ENCODE results near the gene ZC3H10.
"Not testable (repeated sequence)": the region's sequence is repeated elsewhere in the genome, so short reads cannot be mapped to it uniquely, and the experiment has no call there.

The ZC3H10 gene

DNA sequence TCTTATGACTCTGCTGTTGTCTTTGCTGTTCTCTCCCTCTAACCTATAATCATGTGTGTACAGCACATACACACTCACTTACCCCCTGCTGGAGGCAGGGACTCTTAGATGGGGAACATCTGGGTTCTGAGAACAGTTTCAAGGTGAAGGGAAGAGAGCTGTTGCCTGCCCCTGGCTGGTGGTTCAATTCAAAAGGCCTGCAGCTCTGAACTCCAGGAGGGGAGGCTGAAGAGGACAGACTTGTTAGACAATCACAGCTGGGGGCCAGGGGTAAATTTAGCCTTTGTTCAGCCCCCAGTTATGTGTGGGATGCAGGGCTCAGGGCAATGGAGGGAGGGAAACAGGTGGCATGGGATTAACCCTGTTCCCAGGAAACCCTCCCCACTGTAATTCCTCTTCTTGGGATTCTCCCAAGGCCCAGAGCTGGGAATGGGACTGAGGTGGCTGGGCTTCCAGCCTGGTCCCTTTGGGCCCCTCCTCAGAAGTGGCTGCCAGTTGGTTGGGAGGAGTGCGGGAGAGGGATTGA, 36.2 kb downstream of the ZC3H10 start:
- H3K79me2 ChIP-seq (ENCODE audit: control insufficient read depth, low read length) = peaks cover 47% of the 10 kb centered on the region
- no peaks in the 10 kb centered on the region for H3K27me3 ChIP-seq (ENCODE audit: control insufficient read depth, low read length)
- peaks cover 8% of the 10 kb centered on the region for H4K20me1 ChIP-seq (ENCODE audit: control insufficient read depth, insufficient read depth, low read depth, low read length)
- no peaks in the 10 kb centered on the region for H3K9me2 ChIP-seq (replicated peaks; ENCODE audit: control insufficient read depth, low read length)
- H3K4me3 ChIP-seq (ENCODE audit: low read length) = no peak overlapping the region
- H3K9me3 ChIP-seq (ENCODE audit: control insufficient read depth, insufficient read depth, low read length) = no peaks in the 10 kb centered on the region
- TF ChIP-seq EZH2phosphoT487 (IDR thresholded peaks at IDR 0.05; ENCODE audit: borderline replicate concordance, low read length) = no peak
- TF ChIP-seq, protein P1, sequence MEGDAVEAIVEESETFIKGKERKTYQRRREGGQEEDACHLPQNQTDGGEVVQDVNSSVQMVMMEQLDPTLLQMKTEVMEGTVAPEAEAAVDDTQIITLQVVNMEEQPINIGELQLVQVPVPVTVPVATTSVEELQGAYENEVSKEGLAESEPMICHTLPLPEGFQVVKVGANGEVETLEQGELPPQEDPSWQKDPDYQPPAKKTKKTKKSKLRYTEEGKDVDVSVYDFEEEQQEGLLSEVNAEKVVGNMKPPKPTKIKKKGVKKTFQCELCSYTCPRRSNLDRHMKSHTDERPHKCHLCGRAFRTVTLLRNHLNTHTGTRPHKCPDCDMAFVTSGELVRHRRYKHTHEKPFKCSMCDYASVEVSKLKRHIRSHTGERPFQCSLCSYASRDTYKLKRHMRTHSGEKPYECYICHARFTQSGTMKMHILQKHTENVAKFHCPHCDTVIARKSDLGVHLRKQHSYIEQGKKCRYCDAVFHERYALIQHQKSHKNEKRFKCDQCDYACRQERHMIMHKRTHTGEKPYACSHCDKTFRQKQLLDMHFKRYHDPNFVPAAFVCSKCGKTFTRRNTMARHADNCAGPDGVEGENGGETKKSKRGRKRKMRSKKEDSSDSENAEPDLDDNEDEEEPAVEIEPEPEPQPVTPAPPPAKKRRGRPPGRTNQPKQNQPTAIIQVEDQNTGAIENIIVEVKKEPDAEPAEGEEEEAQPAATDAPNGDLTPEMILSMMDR (IDR thresholded peaks at IDR 0.05; ENCODE audit: low read depth, low read length, poor library complexity, severe bottlenecking) = no peak
- H3K4me1 ChIP-seq (ENCODE audit: control insufficient read depth, low read length) = peaks cover 37% of the 10 kb centered on the region
- no peak overlapping the region for H3K27ac ChIP-seq (ENCODE audit: low read depth, low read length)
- H3K36me3 ChIP-seq (ENCODE audit: control insufficient read depth, low read length) = peaks cover 37% of the 10 kb centered on the region
- H3K4me2 ChIP-seq (ENCODE audit: low read length) = peak overlapping the region; percentile 98; the same call in 1 of the 2 replicates
- H3F3A ChIP-seq (ENCODE audit: control insufficient read depth, insufficient read depth) = peaks cover 5% of the 10 kb centered on the region; the same call in 1 of the 2 replicates

DNA sequence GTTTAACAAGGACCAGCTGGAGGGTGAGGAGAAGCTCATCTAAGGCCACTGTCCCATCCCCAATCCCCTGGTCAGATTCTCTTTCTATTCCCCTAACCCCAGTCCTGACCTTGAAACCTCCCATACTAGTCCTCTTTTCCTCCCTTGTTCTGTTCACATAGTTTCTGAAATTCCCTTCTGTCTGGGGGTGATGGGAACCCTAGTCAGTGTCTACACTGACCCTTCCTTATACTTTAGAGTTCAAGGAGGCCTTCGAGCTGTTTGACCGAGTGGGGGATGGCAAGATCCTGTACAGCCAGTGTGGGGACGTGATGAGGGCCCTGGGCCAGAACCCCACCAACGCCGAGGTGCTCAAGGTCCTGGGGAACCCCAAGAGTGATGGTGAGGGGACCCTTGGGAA, 36.8 kb downstream of the ZC3H10 start:
- TF ChIP-seq, protein P1 (IDR thresholded peaks at IDR 0.05; ENCODE audit: low read depth, low read length, poor library complexity, severe bottlenecking) = no peak
- TF ChIP-seq EZH2phosphoT487 (IDR thresholded peaks at IDR 0.05; ENCODE audit: borderline replicate concordance, low read length) = no peak
- Histone ChIP-seq H4K20me1 (ENCODE audit: control insufficient read depth, insufficient read depth, low read depth, low read length) (peaks cover 13% of the 10 kb centered on the region), H3K9me2 (replicated peaks; ENCODE audit: control insufficient read depth, low read length) (no peaks in the 10 kb centered on the region), H3K9me3 (ENCODE audit: control insufficient read depth, insufficient read depth, low read length) (no peaks in the 10 kb centered on the region), H3K79me2 (ENCODE audit: control insufficient read depth, low read length) (peaks cover 52% of the 10 kb centered on the region), H3F3A (ENCODE audit: control insufficient read depth, insufficient read depth) (peaks cover 5% of the 10 kb centered on the region; the same call in 1 of the 2 replicates), H3K4me1 (ENCODE audit: control insufficient read depth, low read length) (peaks cover 42% of the 10 kb centered on the region), H3K27ac (ENCODE audit: low read depth, low read length) (no peak overlapping the region), H3K4me3 (ENCODE audit: low read length) (no peak overlapping the region), H3K4me2 (ENCODE audit: low read length) (no peak overlapping the region), H3K27me3 (ENCODE audit: control insufficient read depth, low read length) (no peaks in the 10 kb centered on the region), H3K36me3 (ENCODE audit: control insufficient read depth, low read length) (peaks cover 39% of the 10 kb centered on the region)

DNA sequence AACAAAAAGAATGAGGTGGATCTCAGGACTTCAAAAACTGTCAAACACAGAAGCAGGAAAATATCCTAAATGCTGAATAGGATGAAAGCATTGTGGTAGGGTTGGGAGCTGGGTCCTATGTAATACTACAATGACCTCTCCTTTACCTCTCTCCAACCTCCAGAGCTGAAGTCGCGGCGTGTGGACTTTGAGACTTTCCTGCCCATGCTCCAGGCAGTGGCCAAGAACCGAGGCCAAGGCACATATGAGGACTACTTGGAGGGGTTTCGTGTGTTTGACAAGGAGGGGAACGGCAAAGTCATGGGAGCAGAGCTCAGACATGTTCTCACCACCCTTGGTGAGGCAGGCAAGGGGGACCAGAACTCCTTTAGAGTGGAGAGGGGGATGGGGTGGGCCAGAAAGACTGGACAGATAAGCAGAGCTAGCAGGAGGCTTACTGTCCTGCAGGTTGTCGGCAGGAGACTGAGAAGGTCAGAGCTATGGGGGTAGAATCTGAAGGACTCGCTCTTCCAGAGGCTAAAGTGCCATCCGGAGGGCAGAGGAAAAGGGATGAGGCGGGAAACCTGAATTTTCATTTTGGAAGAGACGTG, 37.3 kb downstream of the ZC3H10 start:
- no peaks in the 10 kb centered on the region for H3K9me3 ChIP-seq (ENCODE audit: control insufficient read depth, insufficient read depth, low read length)
- no peak overlapping the region for H3K27ac ChIP-seq (ENCODE audit: low read depth, low read length)
- peaks cover 40% of the 10 kb centered on the region for H3K36me3 ChIP-seq (ENCODE audit: control insufficient read depth, low read length)
- H3K9me2 ChIP-seq (replicated peaks; ENCODE audit: control insufficient read depth, low read length) = no peaks in the 10 kb centered on the region
- no peak overlapping the region for H3K4me2 ChIP-seq (ENCODE audit: low read length)
- H3K4me1 ChIP-seq (ENCODE audit: control insufficient read depth, low read length) = peaks cover 47% of the 10 kb centered on the region
- peaks cover 15% of the 10 kb centered on the region for H4K20me1 ChIP-seq (ENCODE audit: control insufficient read depth, insufficient read depth, low read depth, low read length)
- H3K79me2 ChIP-seq (ENCODE audit: control insufficient read depth, low read length) = peaks cover 57% of the 10 kb centered on the region
- TF ChIP-seq, protein P1 (IDR thresholded peaks at IDR 0.05; ENCODE audit: low read depth, low read length, poor library complexity, severe bottlenecking) = no peak
- TF ChIP-seq EZH2phosphoT487 (IDR thresholded peaks at IDR 0.05; ENCODE audit: borderline replicate concordance, low read length) = no peak
- peaks cover 3% of the 10 kb centered on the region; the same call in 1 of the 2 replicates for H3F3A ChIP-seq (ENCODE audit: control insufficient read depth, insufficient read depth)
- H3K4me3 ChIP-seq (ENCODE audit: low read length) = no peak overlapping the region
- no peaks in the 10 kb centered on the region for H3K27me3 ChIP-seq (ENCODE audit: control insufficient read depth, low read length)

DNA sequence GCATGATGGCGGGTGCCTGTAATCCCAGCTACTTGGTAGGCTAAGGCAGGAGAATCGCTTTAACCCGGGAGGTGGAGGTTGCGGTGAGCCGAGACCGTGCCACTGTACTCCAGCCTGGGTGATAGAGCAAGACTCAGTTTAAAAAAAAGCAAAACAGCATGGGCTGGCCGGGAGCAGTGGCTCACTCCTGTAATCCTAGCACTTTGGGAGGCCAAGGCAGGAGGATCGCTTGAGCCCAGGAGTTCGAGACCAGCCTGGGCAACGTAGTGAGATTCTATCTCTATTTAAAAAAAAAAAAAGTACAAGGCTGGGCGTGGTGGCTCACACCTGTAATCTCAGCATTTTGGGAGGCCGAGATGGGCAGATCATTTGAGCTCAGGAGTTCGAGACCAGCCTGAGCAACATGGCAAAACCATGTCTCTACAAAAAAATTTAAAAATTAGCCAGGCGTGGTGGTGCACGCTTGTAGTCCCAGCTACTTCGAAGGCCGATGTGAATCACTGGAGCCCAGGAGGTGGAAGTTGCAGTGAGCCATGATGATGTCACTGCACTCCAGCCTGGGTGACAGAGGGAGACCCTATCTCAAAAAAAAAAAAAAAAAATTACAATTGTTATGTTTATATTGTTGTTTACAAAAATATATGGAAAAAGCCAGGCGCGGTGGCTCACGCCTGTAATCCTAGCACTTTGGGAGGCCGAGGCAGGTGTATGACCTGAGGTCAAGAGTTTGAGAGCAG, 38.6 kb downstream of the ZC3H10 start:
- H3K9me2 ChIP-seq (replicated peaks; ENCODE audit: control insufficient read depth, low read length); H3F3A ChIP-seq (ENCODE audit: control insufficient read depth, insufficient read depth); H3K9me3 ChIP-seq (ENCODE audit: control insufficient read depth, insufficient read depth, low read length); H3K27me3 ChIP-seq (ENCODE audit: control insufficient read depth, low read length): not testable (repeated sequence)
- H4K20me1 ChIP-seq (ENCODE audit: control insufficient read depth, insufficient read depth, low read depth, low read length) = peaks cover 15% of the 10 kb centered on the region
- peaks cover 44% of the 10 kb centered on the region for H3K4me1 ChIP-seq (ENCODE audit: control insufficient read depth, low read length)
- peaks cover 63% of the 10 kb centered on the region for H3K79me2 ChIP-seq (ENCODE audit: control insufficient read depth, low read length)
- peaks cover 52% of the 10 kb centered on the region for H3K36me3 ChIP-seq (ENCODE audit: control insufficient read depth, low read length)
- H3K4me3 ChIP-seq (ENCODE audit: low read length) = peak overlapping the region; percentile 82
- peak overlapping the region; percentile 78 for H3K27ac ChIP-seq (ENCODE audit: low read depth, low read length)
- peak overlapping the region; percentile 77 for H3K4me2 ChIP-seq (ENCODE audit: low read length)
